ENCODE measurements around the gene STK39. TPM values are rescaled to one million over a fixed set of nuclear protein-coding genes. Genes with fewer than 3 reads are reported as not detected.
A peak's percentile ranks its signal among the peaks of the same experiment; 100 is the strongest.

The STK39 gene
- total and polyA plus RNA-seq, 9 of the 15 experiments (the other 6 are each of a cell fraction or from before 2014, with no cell fraction given): 0.19 to 0.76 (median 0.51) TPM

GRCh38 chr2:167937403-167937802, 310.0 kb downstream of the STK39 start:
- FAIRE-seq (no peak), DNase-seq (ENCODE audit: extremely low read depth in 1 of 4, low spot score in 3 of 4) (no peak), ATAC-seq (no peak)
- no TSS peak for BruUV-seq (replicated peaks)
- Histone ChIP-seq H3K36me3 (ENCODE audit: control insufficient read depth, insufficient read depth, low read length) (peaks cover 81% of the 10 kb centered on the region), H3K79me2 (ENCODE audit: control insufficient read depth, insufficient read depth, low read length) (peaks cover 96% of the 10 kb centered on the region), H4K20me1 (replicated peaks; ENCODE audit: control insufficient read depth, insufficient read depth, low read length) (peaks cover 22% of the 10 kb centered on the region), H3K4me1 (replicated peaks in 1 of 2; ENCODE audit: control insufficient read depth in 2 of 2, insufficient read depth in 2 of 2, low read length in 2 of 2) (peaks cover 0 to 8% of the 10 kb centered on the region in 2 experiments; a peak in 2 of 5 replicates), H3K27ac (ENCODE audit: extremely low read depth, low read depth, low read length) (0 out of 3 replicates have a peak overlapping the region, but pooled peaks have one; percentile 10), H3K9me1 (ENCODE audit: control insufficient read depth, insufficient read depth, low read length) (no peaks in the 10 kb centered on the region), H2AFZ (ENCODE audit: low read depth, low read length) (no peak overlapping the region), H3K4me3 (peak overlapping the region; percentile 4; the same call in 1 of the 2 replicates), H3K9me3 (replicated peaks; ENCODE audit: control insufficient read depth, insufficient read depth, low read depth, low read length) (no peaks in the 10 kb centered on the region; the same call in 1 of the 2 replicates), H3K27me3 (ENCODE audit: control insufficient read depth in 2 of 2, insufficient read depth in 2 of 2, low read length in 2 of 2) (no peaks in the 10 kb centered on the region), H3K4me2 (ENCODE audit: insufficient read depth, low read length) (peak overlapping the region; percentile 32; the same call in 1 of the 2 replicates), H3K9ac (ENCODE audit: insufficient read depth in 1 of 2, low read depth in 2 of 2, low read length in 2 of 2) (0 out of 4 replicates have a peak overlapping the region, but pooled peaks of 1 of the 2 experiments have one; percentile 3)
- 89% methylated on average over 1 of the region's 1 CpG for WGBS (ENCODE audit: insufficient coverage, low coverage, missing lambda C conversion rate)
- TF ChIP-seq ZC3H11A (IDR thresholded peaks at IDR 0.05; ENCODE audit: low read depth, low read length) (no peak), NFATC3 (IDR thresholded peaks at IDR 0.05) (no peak), RBFOX2 (IDR thresholded peaks at IDR 0.05; ENCODE audit: low read depth, low read length) (peak; percentile 52), ZSCAN32 (CRISPR knock-in tag; IDR thresholded peaks at IDR 0.05) (no peak), RBM14 (IDR thresholded peaks at IDR 0.05; ENCODE audit: borderline replicate concordance, insufficient read depth, low read depth, low read length) (no peak), SRF (CRISPR knock-in tag; IDR thresholded peaks at IDR 0.05) (no peak), ETV5 (CRISPR knock-in tag; IDR thresholded peaks at IDR 0.05; ENCODE audit: low read depth) (no peak), MLX (CRISPR knock-in tag; conservative IDR thresholded peaks at IDR 0.05) (no peak), SMARCA5 (IDR thresholded peaks at IDR 0.05) (no peak), RBM25 (IDR thresholded peaks at IDR 0.05; ENCODE audit: low read depth, low read length, severe bottlenecking) (peak; percentile 70), ZNF121 (CRISPR knock-in tag; conservative IDR thresholded peaks at IDR 0.05) (peak; percentile 75), CREB1 (IDR thresholded peaks at IDR 0.05) (peak; percentile 8; the same call in 1 of the 2 replicates), CREB1 (CRISPR knock-in tag; IDR thresholded peaks at IDR 0.05) (no peak), BDP1 (IDR thresholded peaks at IDR 0.05; ENCODE audit: insufficient read depth, insufficient read length) (no peak), ZBTB5 (IDR thresholded peaks at IDR 0.05) (no peak), TGIF2 (CRISPR knock-in tag; IDR thresholded peaks at IDR 0.05) (no peak), NFE2 (IDR thresholded peaks at IDR 0.05; ENCODE audit: low read depth) (no peak), RNF219 (CRISPR knock-in tag; IDR thresholded peaks at IDR 0.05) (no peak), HLTF (IDR thresholded peaks at IDR 0.05) (no peak), ZKSCAN8 (CRISPR knock-in tag; IDR thresholded peaks at IDR 0.05) (no peak)
- POLR2A ChIA-PET: interaction anchor here (1.7 to 8.2 kb wide), 3 partner anchors 7 to 13 kb away, joined by 6 to 94 read pairs (median 67); no protein-coding TSS in a partner anchor
- CTCF ChIA-PET (ENCODE audit: low intra/inter-chr PET ratio): no interaction called here
- intact Hi-C loops (cut with micrococcal nuclease) (no loop called here), in situ Hi-C loops (cut with MboI) (loop anchor here (25.0 kb wide), 1 partner anchor 975 kb away; the partner anchor contains the start of gene G6PC2)

Data from K562 (cell line).